Measurements from ENCODE around the gene KLF4. TPM values are rescaled to one million over a fixed set of nuclear protein-coding genes. Genes with fewer than 3 reads are reported as not detected.

The KLF4 gene
- total RNA-seq, 1 donor from 2014 or later: 16.4 TPM

- no peak overlapping the region for H3K4me3 Mint-ChIP-seq (ENCODE audit: unreplicated experiment)
- no peaks in the 10 kb centered on the region for H3K36me3 Mint-ChIP-seq (ENCODE audit: low read depth, unreplicated experiment)
- no peaks in the 10 kb centered on the region for H3K9me3 Mint-ChIP-seq (ENCODE audit: unreplicated experiment)
- no peaks in the 10 kb centered on the region for H3K4me1 Mint-ChIP-seq (ENCODE audit: unreplicated experiment)
- H3K27me3 Mint-ChIP-seq (ENCODE audit: unreplicated experiment): no peaks in the 10 kb centered on the region
- no peak for DNase-seq (ENCODE audit: low spot score)
- TF ChIP-seq, protein P1, sequence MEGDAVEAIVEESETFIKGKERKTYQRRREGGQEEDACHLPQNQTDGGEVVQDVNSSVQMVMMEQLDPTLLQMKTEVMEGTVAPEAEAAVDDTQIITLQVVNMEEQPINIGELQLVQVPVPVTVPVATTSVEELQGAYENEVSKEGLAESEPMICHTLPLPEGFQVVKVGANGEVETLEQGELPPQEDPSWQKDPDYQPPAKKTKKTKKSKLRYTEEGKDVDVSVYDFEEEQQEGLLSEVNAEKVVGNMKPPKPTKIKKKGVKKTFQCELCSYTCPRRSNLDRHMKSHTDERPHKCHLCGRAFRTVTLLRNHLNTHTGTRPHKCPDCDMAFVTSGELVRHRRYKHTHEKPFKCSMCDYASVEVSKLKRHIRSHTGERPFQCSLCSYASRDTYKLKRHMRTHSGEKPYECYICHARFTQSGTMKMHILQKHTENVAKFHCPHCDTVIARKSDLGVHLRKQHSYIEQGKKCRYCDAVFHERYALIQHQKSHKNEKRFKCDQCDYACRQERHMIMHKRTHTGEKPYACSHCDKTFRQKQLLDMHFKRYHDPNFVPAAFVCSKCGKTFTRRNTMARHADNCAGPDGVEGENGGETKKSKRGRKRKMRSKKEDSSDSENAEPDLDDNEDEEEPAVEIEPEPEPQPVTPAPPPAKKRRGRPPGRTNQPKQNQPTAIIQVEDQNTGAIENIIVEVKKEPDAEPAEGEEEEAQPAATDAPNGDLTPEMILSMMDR (IDR thresholded peaks at IDR 0.05; ENCODE audit: unreplicated experiment): no peak
- H3K27ac Mint-ChIP-seq (ENCODE audit: unreplicated experiment): no peak overlapping the region
These were observed 16.8 kb downstream of the KLF4 start for GRCh38 chr9:107472581-107473340.

DNA sequence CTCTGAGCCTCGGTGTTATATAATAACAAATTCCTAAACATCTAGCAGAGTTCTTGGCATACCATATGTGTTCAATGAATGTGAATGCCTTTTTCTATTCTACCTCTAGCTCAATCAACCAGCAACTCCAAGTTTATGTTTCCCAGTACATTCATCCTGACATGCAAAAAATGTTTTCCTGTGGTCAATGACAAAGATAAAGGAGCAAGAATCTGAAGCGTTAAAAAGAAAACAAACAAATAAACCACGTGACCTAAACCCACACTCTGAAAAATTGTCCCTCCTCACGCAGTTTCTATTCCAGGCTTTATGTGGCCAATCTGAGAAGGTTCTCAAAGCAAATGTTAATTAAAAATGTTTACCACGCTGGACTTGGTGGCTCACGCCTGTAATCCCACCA is 18.0 kb downstream of the KLF4 start:
- no peaks in the 10 kb centered on the region for H3K36me3 Mint-ChIP-seq (ENCODE audit: low read depth, unreplicated experiment)
- H3K4me1 Mint-ChIP-seq (ENCODE audit: unreplicated experiment): no peaks in the 10 kb centered on the region
- no peaks in the 10 kb centered on the region for H3K27me3 Mint-ChIP-seq (ENCODE audit: unreplicated experiment)
- no peak for DNase-seq (ENCODE audit: low spot score)
- no peaks in the 10 kb centered on the region for H3K9me3 Mint-ChIP-seq (ENCODE audit: unreplicated experiment)
- TF ChIP-seq, protein P1 (IDR thresholded peaks at IDR 0.05; ENCODE audit: unreplicated experiment): no peak
- H3K4me3 Mint-ChIP-seq (ENCODE audit: unreplicated experiment): no peak overlapping the region
- H3K27ac Mint-ChIP-seq (ENCODE audit: unreplicated experiment): no peak overlapping the region

GRCh38 chr9:107467416-107467815 is 22.2 kb downstream of the KLF4 start:
- no peaks in the 10 kb centered on the region for H3K4me1 Mint-ChIP-seq (ENCODE audit: unreplicated experiment)
- no peak overlapping the region for H3K27ac Mint-ChIP-seq (ENCODE audit: unreplicated experiment)
- DNase-seq (ENCODE audit: low spot score): no peak
- H3K4me3 Mint-ChIP-seq (ENCODE audit: unreplicated experiment): no peak overlapping the region
- TF ChIP-seq, protein P1 (IDR thresholded peaks at IDR 0.05; ENCODE audit: unreplicated experiment): no peak
- H3K27me3 Mint-ChIP-seq (ENCODE audit: unreplicated experiment): no peaks in the 10 kb centered on the region
- no peaks in the 10 kb centered on the region for H3K9me3 Mint-ChIP-seq (ENCODE audit: unreplicated experiment)
- no peaks in the 10 kb centered on the region for H3K36me3 Mint-ChIP-seq (ENCODE audit: low read depth, unreplicated experiment)

DNA sequence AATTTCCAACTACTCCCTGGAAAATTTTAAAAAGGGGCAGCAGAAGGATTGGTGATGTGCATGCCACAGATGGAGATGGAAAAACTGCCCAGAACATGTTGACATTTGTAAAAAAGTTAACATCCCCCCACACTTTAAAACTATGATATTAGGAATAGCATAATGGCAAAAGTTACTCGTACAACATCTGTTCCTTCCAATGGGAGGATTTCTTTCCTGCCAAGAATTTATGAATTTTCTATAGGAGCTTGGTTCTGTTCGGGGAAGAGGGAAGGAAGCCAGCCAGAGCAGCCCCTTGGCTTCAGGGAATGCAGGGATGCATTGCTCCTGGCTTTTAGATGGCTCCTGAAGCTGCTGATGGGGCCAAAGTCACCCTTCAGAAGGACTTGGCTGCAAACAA is 22.7 kb downstream of the KLF4 start:
- no peak for DNase-seq (ENCODE audit: low spot score)
- Mint-ChIP-seq H3K27me3 (ENCODE audit: unreplicated experiment) (no peaks in the 10 kb centered on the region), H3K9me3 (ENCODE audit: unreplicated experiment) (no peaks in the 10 kb centered on the region), H3K36me3 (ENCODE audit: low read depth, unreplicated experiment) (no peaks in the 10 kb centered on the region), H3K4me1 (ENCODE audit: unreplicated experiment) (no peaks in the 10 kb centered on the region), H3K27ac (ENCODE audit: unreplicated experiment) (no peak overlapping the region), H3K4me3 (ENCODE audit: unreplicated experiment) (no peak overlapping the region)
- TF ChIP-seq, protein P1 (IDR thresholded peaks at IDR 0.05; ENCODE audit: unreplicated experiment): no peak

Data from endothelial cell (in vitro differentiated cells).